ENCODE data around the gene CCL4L2.
A peak's percentile ranks its signal among the peaks of the same experiment; 100 is the strongest.
"Not testable (repeated sequence)": the region's sequence is repeated elsewhere in the genome, so short reads cannot be mapped to it uniquely, and the experiment has no call there.

The CCL4L2 gene

GRCh38 chr17:36190549-36191330 is 20.1 kb upstream of the CCL4L2 start:
- H3K9me3 Mint-ChIP-seq; H3K4me3 Mint-ChIP-seq; H3K36me3 Mint-ChIP-seq (ENCODE audit: low read depth): not testable (repeated sequence)
- Mint-ChIP-seq H3K27me3 (peaks cover 67% of the 10 kb centered on the region), H3K27ac (peak overlapping the region; percentile 3), H3K4me1 (ENCODE audit: low read depth) (peaks cover 61% of the 10 kb centered on the region)

DNA sequence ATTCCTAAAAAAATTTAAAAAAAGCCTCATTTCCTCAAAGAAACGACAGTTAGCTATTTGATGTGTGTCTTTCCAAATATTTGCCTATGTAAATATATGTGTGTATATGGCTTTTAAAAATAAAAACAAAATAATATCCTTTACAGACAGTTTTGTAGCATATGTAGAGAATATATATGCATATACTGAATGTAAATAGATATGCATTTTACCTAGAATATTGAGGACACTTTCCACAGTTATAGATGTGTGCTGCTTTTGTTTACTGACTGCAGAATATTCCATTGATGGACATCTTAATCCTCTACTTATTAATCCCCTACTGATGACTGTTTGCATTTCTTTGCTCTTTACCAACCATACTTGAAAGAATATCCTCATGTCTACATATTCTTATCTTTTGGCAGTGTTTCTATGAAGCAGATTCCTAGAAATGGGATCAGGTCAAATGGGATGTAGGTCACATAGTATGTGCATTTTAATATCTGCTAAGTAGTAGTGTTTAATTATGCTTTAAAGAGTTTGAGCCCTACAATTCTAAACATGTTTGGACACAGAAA is 17.6 kb upstream of the CCL4L2 start:
- H3K9me3 Mint-ChIP-seq: no peaks in the 10 kb centered on the region
- H3K27me3 Mint-ChIP-seq: peaks cover 50% of the 10 kb centered on the region
- no peak overlapping the region for H3K27ac Mint-ChIP-seq
- H3K4me1 Mint-ChIP-seq (ENCODE audit: low read depth): peaks cover 66% of the 10 kb centered on the region
- H3K36me3 Mint-ChIP-seq (ENCODE audit: low read depth): no peaks in the 10 kb centered on the region
- no peak overlapping the region for H3K4me3 Mint-ChIP-seq

DNA sequence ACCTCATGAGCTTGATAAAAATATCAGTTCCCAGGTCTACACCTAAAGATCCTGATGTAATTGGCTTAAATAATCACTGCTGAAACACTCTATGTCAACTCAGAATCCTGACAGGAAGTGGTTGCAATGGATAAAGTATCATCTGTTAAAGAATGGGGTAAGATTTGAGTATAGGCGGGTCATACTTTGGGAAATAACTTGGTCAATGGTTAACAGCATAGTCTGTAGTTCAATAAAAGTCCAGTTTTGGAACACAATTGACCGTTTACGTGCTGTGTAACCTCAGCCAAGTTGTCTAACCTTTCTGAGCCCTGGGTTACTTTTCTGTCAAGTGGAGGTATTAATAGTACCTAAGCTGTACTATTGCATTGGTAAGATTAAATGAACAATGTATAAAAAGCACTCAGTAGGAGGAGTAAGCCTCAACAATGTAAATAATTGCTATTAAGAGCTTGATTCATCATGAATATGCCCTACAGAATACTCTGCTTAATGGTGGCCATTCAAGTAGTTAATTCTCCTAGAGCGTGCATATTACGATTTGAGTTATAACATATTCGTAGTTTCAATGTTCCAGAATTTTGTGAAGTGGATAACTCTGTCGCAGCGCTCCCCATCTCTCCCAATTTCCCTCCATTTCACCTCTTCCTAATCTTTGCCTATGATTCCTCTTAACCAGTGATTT is 16.6 kb upstream of the CCL4L2 start:
- not testable (repeated sequence) for H3K4me3 Mint-ChIP-seq; H3K9me3 Mint-ChIP-seq; H3K27ac Mint-ChIP-seq; H3K36me3 Mint-ChIP-seq (ENCODE audit: low read depth)
- Mint-ChIP-seq H3K4me1 (ENCODE audit: low read depth) (peaks cover 67% of the 10 kb centered on the region), H3K27me3 (peaks cover 50% of the 10 kb centered on the region)

DNA sequence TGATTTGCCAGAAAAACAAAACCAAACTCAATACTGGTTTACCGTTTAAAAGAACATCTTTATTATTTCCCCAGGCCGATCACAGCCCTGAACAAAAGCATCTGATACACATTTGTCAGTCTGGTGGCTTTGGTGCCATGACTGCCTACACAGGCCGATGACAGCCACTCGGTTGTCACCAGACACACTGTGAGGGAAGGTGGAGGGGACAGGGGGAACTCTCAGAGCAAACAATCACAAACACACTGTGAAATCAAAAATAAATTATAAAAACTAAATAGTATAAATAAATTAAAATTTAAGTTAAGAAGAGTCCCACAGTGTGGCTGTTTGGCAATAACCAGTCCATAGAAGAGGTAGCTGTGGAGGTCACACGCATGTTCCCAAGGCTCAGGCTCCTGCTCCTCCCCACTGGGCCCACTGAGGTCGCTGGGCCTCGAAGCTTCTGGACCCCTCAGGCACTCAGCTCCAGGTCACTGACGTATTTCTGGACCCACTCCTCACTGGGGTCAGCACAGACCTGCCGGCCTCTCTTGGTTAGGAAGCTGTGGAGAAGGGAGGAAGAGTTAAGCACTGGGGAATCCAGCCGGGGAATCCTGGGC is 15.9 kb upstream of the CCL4L2 start:
- not testable (repeated sequence) for H3K27ac Mint-ChIP-seq; H3K4me3 Mint-ChIP-seq; H3K36me3 Mint-ChIP-seq (ENCODE audit: low read depth); H3K9me3 Mint-ChIP-seq
- peaks cover 72% of the 10 kb centered on the region for H3K4me1 Mint-ChIP-seq (ENCODE audit: low read depth)
- H3K27me3 Mint-ChIP-seq: peaks cover 49% of the 10 kb centered on the region

DNA sequence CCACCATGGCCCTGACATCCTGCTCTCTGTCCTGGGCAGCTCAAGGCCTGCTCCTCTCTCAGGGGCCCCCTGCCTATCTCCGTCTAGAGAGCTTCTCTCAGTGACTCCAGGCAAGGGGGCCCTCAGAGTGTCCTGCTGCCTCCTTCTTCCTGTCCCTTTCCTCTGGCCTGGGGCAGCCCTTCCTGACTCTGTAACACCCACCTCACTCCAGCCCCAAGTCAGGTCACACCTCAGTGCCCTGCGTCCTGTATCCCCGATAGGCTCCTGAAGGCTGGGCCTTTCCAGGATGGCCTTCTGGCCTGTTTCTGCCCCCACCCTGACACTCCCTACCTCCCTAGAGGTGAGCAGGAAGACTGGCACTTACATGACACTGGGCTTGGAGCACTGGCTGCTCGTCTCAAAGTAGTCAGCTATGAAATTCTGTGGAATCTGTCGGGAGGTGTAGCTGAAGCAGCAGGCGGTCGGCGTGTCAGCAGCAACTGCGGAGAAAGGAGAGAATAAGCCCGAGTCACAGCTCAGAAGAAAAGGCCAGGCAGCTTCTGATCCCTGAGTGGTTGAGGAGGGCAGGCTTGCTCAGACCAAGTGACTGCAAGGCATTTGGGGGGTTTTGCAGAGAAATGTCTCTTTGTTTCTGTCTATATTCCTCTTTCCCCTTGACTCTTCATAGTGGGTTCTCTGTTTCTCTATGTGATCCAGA is 15.3 kb upstream of the CCL4L2 start:
- Mint-ChIP-seq H3K9me3 (no peaks in the 10 kb centered on the region), H3K27ac (peak overlapping the region; percentile 69), H3K4me1 (ENCODE audit: low read depth) (peaks cover 72% of the 10 kb centered on the region), H3K36me3 (ENCODE audit: low read depth) (no peaks in the 10 kb centered on the region), H3K4me3 (peak overlapping the region; percentile 63), H3K27me3 (peaks cover 48% of the 10 kb centered on the region)

DNA sequence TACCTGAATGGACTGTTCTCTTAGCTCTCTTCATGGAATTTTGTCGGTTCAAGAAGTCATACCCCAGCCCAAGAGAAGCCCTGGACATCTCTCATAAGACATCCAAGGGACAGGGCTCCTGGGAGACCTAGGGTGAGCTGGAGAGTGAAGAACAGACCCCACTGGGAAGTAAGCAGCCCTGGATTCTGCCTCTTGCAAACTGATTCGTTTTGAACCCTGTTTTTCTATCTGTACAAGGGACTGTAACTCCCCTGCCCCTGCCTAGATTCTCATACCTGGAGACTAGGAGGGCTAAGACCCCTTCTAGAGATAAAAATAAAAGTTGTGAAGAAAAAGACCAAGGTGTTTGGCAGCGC is 14.8 kb upstream of the CCL4L2 start:
- H3K27ac Mint-ChIP-seq: peak overlapping the region; percentile 72
- H3K27me3 Mint-ChIP-seq: peaks cover 43% of the 10 kb centered on the region
- H3K4me3 Mint-ChIP-seq: peak overlapping the region; percentile 63
- peaks cover 70% of the 10 kb centered on the region for H3K4me1 Mint-ChIP-seq (ENCODE audit: low read depth)
- H3K9me3 Mint-ChIP-seq: no peaks in the 10 kb centered on the region
- no peaks in the 10 kb centered on the region for H3K36me3 Mint-ChIP-seq (ENCODE audit: low read depth)

DNA sequence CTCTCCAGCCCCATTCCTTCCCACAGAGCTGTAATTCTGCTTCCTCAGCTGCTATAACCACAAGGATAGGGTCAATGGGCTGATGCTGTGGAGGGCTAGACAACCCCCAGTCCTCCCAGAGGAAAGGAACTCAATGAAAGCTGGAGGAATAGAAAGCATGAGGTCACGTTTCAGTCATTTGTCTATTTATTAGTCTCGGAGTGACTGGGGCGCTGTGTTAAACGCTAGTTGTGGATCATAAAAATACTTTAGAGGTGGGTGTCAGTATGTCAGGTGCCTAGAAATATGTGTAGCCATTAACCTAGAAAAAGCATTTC is 13.5 kb upstream of the CCL4L2 start:
- H3K36me3 Mint-ChIP-seq (ENCODE audit: low read depth): no peaks in the 10 kb centered on the region
- H3K4me3 Mint-ChIP-seq: no peak overlapping the region
- peaks cover 36% of the 10 kb centered on the region for H3K27me3 Mint-ChIP-seq
- peaks cover 75% of the 10 kb centered on the region for H3K4me1 Mint-ChIP-seq (ENCODE audit: low read depth)
- no peaks in the 10 kb centered on the region for H3K9me3 Mint-ChIP-seq
- peak overlapping the region; percentile 37 for H3K27ac Mint-ChIP-seq

- H3K36me3 Mint-ChIP-seq (ENCODE audit: low read depth): no peaks in the 10 kb centered on the region
- H3K4me1 Mint-ChIP-seq (ENCODE audit: low read depth): peaks cover 75% of the 10 kb centered on the region
- peaks cover 22% of the 10 kb centered on the region for H3K27me3 Mint-ChIP-seq
- H3K9me3 Mint-ChIP-seq: no peaks in the 10 kb centered on the region
- peak overlapping the region; percentile 71 for H3K27ac Mint-ChIP-seq
- peak overlapping the region; percentile 33 for H3K4me3 Mint-ChIP-seq
Observed at GRCh38 chr17:36198831-36199465, 11.9 kb upstream of the CCL4L2 start.

- not testable (repeated sequence) for H3K9me3 Mint-ChIP-seq; H3K27ac Mint-ChIP-seq; H3K36me3 Mint-ChIP-seq (ENCODE audit: low read depth); H3K4me3 Mint-ChIP-seq
- H3K27me3 Mint-ChIP-seq: peaks cover 13% of the 10 kb centered on the region
- H3K4me1 Mint-ChIP-seq (ENCODE audit: low read depth): peaks cover 76% of the 10 kb centered on the region
Observed at GRCh38 chr17:36201102-36201501, 9.8 kb upstream of the CCL4L2 start.

- Mint-ChIP-seq H3K4me1 (ENCODE audit: low read depth) (peaks cover 76% of the 10 kb centered on the region), H3K27me3 (peaks cover 15% of the 10 kb centered on the region)
- not testable (repeated sequence) for H3K27ac Mint-ChIP-seq; H3K9me3 Mint-ChIP-seq; H3K4me3 Mint-ChIP-seq; H3K36me3 Mint-ChIP-seq (ENCODE audit: low read depth)
Observed at GRCh38 chr17:36201506-36201905, 9.4 kb upstream of the CCL4L2 start.

DNA sequence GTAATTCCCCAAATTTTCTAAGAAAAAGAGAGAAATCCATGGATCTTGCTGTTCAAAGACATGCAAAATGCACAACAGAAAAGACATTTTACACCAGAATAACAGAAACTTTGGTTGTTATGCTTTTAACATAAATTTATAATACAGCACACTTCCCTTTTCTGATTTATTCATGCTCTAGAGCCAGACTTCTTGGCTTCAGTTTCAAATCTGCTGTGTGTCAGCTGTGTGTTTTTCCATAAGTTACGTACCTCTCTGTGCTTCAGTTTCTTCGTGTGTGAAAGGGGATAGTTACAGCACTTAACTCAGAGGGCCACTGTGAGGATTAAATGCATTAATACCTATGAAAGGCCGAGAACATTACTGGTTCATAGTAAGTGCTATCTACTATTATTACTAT is 7.5 kb upstream of the CCL4L2 start:
- H3K4me1 Mint-ChIP-seq (ENCODE audit: low read depth): peaks cover 72% of the 10 kb centered on the region
- no peaks in the 10 kb centered on the region for H3K36me3 Mint-ChIP-seq (ENCODE audit: low read depth)
- peaks cover 15% of the 10 kb centered on the region for H3K27me3 Mint-ChIP-seq
- H3K9me3 Mint-ChIP-seq: no peaks in the 10 kb centered on the region
- H3K4me3 Mint-ChIP-seq: no peak overlapping the region
- no peak overlapping the region for H3K27ac Mint-ChIP-seq

DNA sequence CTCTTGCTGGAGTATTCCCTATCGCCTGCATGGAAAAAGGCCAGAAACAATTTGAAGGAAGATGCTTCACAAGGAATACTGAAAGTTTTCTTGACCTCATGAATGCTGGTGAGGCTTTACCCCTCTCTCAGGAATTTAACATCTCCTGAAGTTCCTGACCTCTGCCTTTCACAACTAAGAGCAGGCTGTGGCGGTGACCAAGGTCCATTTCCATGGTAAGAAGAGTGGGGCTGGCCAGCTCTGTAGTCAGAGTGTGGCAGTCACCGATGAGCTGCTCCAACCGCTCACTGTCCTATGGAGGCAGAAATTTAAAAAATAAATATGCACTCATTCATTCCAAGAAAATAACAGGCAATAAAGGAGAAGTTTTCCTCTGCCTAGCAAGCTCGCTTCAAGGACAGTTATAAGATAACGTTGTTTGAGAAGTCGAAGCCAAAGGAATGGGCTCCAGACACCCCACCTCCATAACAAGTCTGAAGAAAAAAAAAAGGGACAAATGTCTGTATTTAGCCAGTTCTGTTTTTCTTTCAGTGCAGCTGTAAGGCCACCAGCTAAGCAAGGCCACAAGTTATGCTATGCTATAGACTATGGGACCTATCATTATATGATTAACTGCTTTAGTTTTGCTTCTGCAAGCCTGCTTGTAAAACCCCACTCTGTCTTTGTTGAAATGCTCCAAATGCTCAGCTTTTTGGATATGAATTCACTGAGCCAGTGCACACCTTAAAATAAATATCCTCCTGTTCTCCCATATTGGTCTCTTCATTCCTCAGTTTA is 6.0 kb upstream of the CCL4L2 start:
- no peak overlapping the region for H3K4me3 Mint-ChIP-seq
- H3K36me3 Mint-ChIP-seq (ENCODE audit: low read depth): no peaks in the 10 kb centered on the region
- no peaks in the 10 kb centered on the region for H3K9me3 Mint-ChIP-seq
- peaks cover 15% of the 10 kb centered on the region for H3K27me3 Mint-ChIP-seq
- H3K27ac Mint-ChIP-seq: no peak overlapping the region
- peaks cover 61% of the 10 kb centered on the region for H3K4me1 Mint-ChIP-seq (ENCODE audit: low read depth)

DNA sequence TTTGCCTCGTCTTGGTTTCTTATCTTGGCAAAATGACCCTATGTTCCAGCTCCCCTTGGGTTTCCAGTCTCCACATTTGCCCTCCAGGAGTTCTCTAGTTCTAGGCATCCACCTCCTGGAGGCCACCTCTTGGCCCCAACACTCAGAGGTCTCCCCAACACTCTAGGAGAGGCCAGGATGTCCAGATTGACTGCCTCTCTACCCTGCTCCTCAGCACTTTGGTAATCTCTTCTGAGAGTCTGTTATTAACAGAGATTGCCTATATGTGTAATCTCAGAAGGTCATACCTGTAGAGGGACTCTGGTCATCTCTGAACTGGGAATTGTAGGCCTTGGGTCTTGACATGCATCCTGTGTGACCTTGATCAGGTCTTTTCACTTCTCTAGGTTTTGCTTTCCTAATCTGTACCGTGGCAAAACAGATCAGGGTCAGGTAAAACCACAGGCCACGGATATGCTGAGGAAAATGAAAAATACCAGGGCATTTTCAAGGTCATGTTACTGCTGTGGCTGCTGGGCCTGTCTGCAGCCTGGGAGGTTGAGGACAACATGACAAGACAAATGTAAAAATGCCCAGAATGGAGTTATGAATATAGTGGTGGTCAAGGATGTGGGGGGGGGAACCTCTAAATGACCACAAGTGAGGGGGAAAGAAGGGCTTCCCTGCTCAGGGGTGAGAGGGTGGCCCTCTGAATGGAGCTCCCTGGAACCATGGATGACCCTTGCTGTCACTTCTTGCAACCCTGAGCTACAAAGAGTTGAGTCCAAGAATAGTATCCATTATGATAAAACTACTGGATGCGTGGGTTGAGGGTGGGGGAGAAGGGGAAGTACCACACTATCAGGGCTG is 5.0 kb upstream of the CCL4L2 start:
- no peaks in the 10 kb centered on the region for H3K36me3 Mint-ChIP-seq (ENCODE audit: low read depth)
- H3K27me3 Mint-ChIP-seq: peaks cover 10% of the 10 kb centered on the region

More for the DNA sequence above, 5.0 kb upstream of the CCL4L2 start:
- Mint-ChIP-seq H3K4me3 (no peak overlapping the region), H3K27ac (no peak overlapping the region), H3K9me3 (no peaks in the 10 kb centered on the region), H3K4me1 (ENCODE audit: low read depth) (peaks cover 62% of the 10 kb centered on the region)

Data from stimulated activated naive CD8-positive, alpha-beta T cell treated with anti-CD3 and anti-CD28 coated beads, Interleukin-15, Interleukin-2, amounts not matched to agents 100 ng/mL and 50 ng/mL, for 24 hours (primary cell).